A673 (cell line): Measurements from ENCODE around the gene ATP5F1E. TPM values are rescaled to one million over a fixed set of nuclear protein-coding genes. Genes with fewer than 3 reads are reported as not detected.
"Not testable (repeated sequence)": the region's sequence is repeated elsewhere in the genome, so short reads cannot be mapped to it uniquely, and the experiment has no call there.

Source experiments
- BruUV-seq: library from RNA; stranded (reverse); fragments of 400-500 nt; replicated peaks from 2 replicates; lab custom pipeline; 2021; lab: Mats Ljungman, UMichigan
- CTCF ChIA-PET: fragments of 300-600 bp; sonication (Branson Sonifier 250); formaldehyde crosslinking; loops from one replicate; lab custom pipeline; 2022; ENCODE audit warnings: antibody characterized with exemption; lab: Charles Lee
- POLR2A ChIA-PET: fragments of 300-600 bp; sonication (Branson Sonifier 250); formaldehyde crosslinking; loops from one replicate; lab custom pipeline; 2022; ENCODE audit warnings: antibody characterized with exemption; ENCODE audit not compliant: low non-redundant PET; lab: Charles Lee
- DNase-seq: peaks from one replicate; pipeline ENCODE4 v3.0.0-alpha.2; 2015; ENCODE audit warnings: low spot score
- H3K27ac ChIP-seq: fragments of 200-600 bp; sonication (generic); 2 replicates; pipeline ENCODE4 v1.5.1; 2016; ENCODE audit warnings: mixed run types, low read depth, mild to moderate bottlenecking, mixed read lengths, antibody characterized with exemption, low read length; ENCODE audit not compliant: poor library complexity, severe bottlenecking
- H3K27me3 ChIP-seq: fragments of 200-600 bp; sonication (generic); replicated peaks from 2 replicates; pipeline ENCODE4 v1.6.1; 2017; ENCODE audit warnings: mixed run types, low read depth, mild to moderate bottlenecking, mixed read lengths, antibody characterized with exemption, low read length; ENCODE audit not compliant: insufficient read depth, poor library complexity
- H3K36me3 ChIP-seq: fragments of 200-600 bp; sonication (generic); 2 replicates; pipeline ENCODE4 v1.6.1; 2016; ENCODE audit warnings: mixed run types, mild to moderate bottlenecking, mixed read lengths, antibody characterized with exemption, low read length; ENCODE audit not compliant: insufficient read depth, poor library complexity, severe bottlenecking
- H3K4me1 ChIP-seq: fragments of 200-600 bp; sonication (generic); 2 replicates; pipeline ENCODE4 v1.6.1; 2017; ENCODE audit warnings: mixed run types, mild to moderate bottlenecking, mixed read lengths, antibody characterized with exemption, low read length; ENCODE audit not compliant: insufficient read depth, poor library complexity, severe bottlenecking
- H3K4me3 ChIP-seq: fragments of 200-600 bp; sonication (generic); 2 replicates; pipeline ENCODE4 v1.5.1; 2016; ENCODE audit warnings: low read depth, mixed run types, mild to moderate bottlenecking, mixed read lengths, low read length; ENCODE audit not compliant: poor library complexity, severe bottlenecking
- H3K9me3 ChIP-seq: fragments of 200-600 bp; sonication (generic); 2 replicates; pipeline ENCODE4 v1.6.1; 2016; ENCODE audit warnings: mixed run types, low read depth, mild to moderate bottlenecking, mixed read lengths, antibody characterized with exemption, low read length; ENCODE audit not compliant: poor library complexity, severe bottlenecking
- EZH2 ChIP-seq: fragments of 200-600 bp; sonication (generic); IDR thresholded peaks from 2 replicates; pipeline ENCODE4 v1.6.1; 2017; ENCODE audit warnings: borderline replicate concordance, low read depth, mild to moderate bottlenecking, mixed read lengths, antibody characterized with exemption, low read length; ENCODE audit not compliant: poor library complexity, severe bottlenecking
- intact Hi-C: fragments of 100-400 bp; cut with micrococcal nuclease; formaldehyde crosslinking; loops from one replicate; pipeline ENCODE4 v1.10.0; 2022; ENCODE audit not compliant: unreplicated experiment
- total RNA-seq: library from RNA; stranded (reverse); gene quantifications from 2 replicates; pipeline ENCODE4 v1.2.3, GENCODE V29; 2021
- TF ChIP-seq, protein P1 (sequence below): fragments of 300-800, 200-600 bp; sonication (generic); conservative IDR thresholded peaks from 2 replicates; pipeline ENCODE4 v1.5.1; 2017; ENCODE audit warnings: low read depth, mild to moderate bottlenecking, antibody characterized with exemption, low read length, moderate library complexity, mixed read lengths

Gene ATP5F1E
- total RNA-seq, 1 experiment from 2014 or later: 76.8 TPM

DNA sequence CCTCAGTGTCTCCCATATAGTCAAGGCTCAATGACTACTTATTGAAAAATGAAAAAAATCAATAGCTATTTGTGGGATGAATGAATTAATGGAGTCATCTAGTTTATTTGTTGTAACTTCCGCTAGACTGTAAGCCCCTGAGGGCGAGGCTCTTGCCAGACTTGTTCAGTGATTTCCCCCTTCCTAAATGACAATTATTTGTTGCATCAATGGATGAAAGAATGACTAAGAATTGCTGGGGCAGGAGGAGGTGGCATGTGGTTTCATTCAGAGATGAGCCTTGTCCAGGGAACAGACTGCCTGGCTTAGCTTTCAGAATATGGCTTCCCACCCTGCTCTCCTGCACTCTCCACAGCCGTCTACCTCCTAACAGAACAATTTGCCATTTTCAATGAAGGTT, 11.6 kb upstream of the ATP5F1E start:
- H3K4me3 ChIP-seq: no peak overlapping the region
- no peaks in the 10 kb centered on the region for H3K36me3 ChIP-seq
- no peak for TF ChIP-seq EZH2
- TF ChIP-seq, protein P1, sequence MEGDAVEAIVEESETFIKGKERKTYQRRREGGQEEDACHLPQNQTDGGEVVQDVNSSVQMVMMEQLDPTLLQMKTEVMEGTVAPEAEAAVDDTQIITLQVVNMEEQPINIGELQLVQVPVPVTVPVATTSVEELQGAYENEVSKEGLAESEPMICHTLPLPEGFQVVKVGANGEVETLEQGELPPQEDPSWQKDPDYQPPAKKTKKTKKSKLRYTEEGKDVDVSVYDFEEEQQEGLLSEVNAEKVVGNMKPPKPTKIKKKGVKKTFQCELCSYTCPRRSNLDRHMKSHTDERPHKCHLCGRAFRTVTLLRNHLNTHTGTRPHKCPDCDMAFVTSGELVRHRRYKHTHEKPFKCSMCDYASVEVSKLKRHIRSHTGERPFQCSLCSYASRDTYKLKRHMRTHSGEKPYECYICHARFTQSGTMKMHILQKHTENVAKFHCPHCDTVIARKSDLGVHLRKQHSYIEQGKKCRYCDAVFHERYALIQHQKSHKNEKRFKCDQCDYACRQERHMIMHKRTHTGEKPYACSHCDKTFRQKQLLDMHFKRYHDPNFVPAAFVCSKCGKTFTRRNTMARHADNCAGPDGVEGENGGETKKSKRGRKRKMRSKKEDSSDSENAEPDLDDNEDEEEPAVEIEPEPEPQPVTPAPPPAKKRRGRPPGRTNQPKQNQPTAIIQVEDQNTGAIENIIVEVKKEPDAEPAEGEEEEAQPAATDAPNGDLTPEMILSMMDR: no peak
- H3K4me1 ChIP-seq: peaks cover 4% of the 10 kb centered on the region
- ChIA-PET CTCF (no interaction called here), POLR2A (no interaction called here)
- H3K27ac ChIP-seq: no peak overlapping the region
- H3K27me3 ChIP-seq: no peaks in the 10 kb centered on the region
- intact Hi-C loops: no loop called here
- no peak for DNase-seq
- no TSS peak for BruUV-seq
- H3K9me3 ChIP-seq: no peaks in the 10 kb centered on the region

DNA sequence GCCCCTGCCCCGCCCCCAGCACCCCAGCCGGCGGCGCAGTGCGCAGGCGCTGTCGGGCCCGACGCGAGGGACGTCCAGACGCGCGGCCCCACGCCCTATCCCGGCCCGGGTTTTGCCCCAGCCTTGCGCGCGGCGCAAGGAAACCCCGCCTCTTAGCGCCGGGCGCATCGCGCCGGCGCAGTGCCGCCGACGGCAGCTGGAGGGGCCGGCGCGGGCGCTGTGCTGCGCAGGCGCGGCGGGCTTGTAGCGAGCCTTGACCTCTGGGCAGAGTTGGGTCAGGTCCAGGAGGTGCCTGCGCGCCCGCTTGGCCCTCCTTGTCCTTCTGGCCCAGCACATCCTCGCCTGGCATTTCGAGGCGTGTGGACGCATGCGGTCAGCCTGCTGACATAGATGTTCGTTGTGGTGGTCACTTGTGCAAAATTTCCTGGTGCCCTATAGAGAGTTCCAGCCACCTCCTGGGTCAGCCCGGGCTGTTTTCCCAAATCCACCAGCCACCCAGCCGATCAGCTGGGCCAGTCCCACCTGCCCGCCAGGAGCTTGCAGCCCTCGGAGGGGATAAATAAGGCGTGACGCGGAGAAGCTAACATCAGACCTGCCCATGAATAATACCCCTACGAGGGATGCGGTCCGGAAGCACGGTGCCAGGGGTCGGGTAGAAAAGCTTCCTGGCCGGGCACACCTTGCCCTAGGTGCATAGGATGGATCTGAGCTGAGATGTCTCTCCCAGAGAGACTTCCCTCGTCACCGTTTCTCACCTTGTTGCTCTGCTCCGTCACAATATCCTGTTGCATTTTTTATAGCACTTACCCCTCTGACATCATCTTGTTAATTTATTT, 10.9 kb upstream of the ATP5F1E start:
- peak overlapping the region; percentile 79 for H3K27ac ChIP-seq
- TF ChIP-seq, protein P1: no peak
- TF ChIP-seq EZH2: no peak
- no TSS peak for BruUV-seq

DNA sequence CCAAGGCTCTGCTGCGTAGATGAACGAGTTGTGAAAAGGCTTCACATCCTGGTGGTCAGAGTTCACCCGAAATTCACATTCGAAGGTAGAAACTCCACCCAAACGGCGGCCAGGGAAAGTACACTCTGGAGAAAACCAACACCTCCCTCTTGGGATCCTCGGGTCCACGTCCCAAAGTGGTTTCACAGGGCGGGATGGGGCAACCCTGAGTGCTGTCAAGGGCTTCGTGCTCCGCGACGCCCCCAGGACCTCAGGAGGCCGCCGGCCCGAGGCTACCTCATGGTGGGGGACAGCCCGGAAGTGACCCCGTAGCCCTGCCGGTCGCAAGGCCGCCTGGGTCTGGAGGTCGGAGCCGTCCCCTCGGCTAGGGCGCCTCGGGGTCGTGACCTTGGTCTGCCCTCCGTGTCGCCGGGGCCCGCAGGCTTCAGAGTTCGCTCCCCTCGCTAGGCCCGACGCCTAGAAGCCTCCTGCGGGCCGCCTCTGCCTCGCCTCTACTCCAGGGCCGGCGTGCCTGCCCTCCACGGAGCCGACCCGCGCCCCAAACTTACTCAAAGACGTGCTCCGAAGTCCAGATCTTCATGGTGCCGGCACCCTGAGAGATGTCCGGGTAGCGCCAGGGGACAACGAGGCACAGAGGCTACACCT, 10.1 kb upstream of the ATP5F1E start, which contains the start of gene PRELID3B:
Gene PRELID3B (minus strand): TSS at position 636 of the 645 bp plus-strand sequence. CDS start 56 bp downstream, at position 580.
- no peaks in the 10 kb centered on the region for H3K27me3 ChIP-seq
- no TSS peak for BruUV-seq
- peak; percentile 33 for DNase-seq
- no peaks in the 10 kb centered on the region for H3K9me3 ChIP-seq
- peak within 1 kb of the TSS; percentile 79 for H3K27ac ChIP-seq
- peaks cover 4% of the 10 kb centered on the region for H3K4me1 ChIP-seq
- H3K4me3 ChIP-seq: peak within 1 kb of the TSS; percentile 80
- CTCF ChIA-PET: no interaction called here
- TF ChIP-seq EZH2: no peak
- TF ChIP-seq, protein P1: no peak
- intact Hi-C loops: no loop called here
- peaks cover 12% of the 10 kb centered on the region for H3K36me3 ChIP-seq
- POLR2A ChIA-PET: no interaction called here

More for the DNA sequence above, 10.9 kb upstream of the ATP5F1E start:
- Histone ChIP-seq H3K9me3 (no peaks in the 10 kb centered on the region), H3K4me1 (peaks cover 4% of the 10 kb centered on the region), H3K36me3 (peaks cover 5% of the 10 kb centered on the region), H3K27me3 (no peaks in the 10 kb centered on the region), H3K4me3 (peak overlapping the region; percentile 80)
- CTCF ChIA-PET: no interaction called here
- intact Hi-C loops: no loop called here
- DNase-seq: peak; percentile 94
- POLR2A ChIA-PET: no interaction called here

DNA sequence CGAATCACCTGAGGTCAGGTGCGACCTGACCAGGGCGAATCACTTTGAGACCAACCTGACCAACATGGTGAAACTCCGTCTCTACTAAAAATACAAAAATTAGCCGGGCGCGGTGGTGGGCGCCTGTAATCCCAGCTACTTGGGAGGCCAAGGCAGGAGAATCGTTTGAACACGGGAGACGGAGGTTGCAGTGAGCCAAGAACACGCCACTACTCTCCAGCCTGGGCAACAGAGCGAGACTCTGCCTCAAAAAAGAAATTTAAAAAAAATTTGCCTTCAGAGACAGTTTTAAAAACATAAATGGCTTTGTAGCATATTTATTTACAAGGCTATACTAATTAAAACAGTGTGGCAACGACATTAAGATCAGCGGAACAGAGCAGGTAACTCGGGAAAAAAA, 9.4 kb upstream of the ATP5F1E start:
- H3K4me3 ChIP-seq: peak overlapping the region; percentile 80
- intact Hi-C loops, H3K4me1 ChIP-seq, H3K27me3 ChIP-seq, H3K9me3 ChIP-seq, CTCF ChIA-PET, DNase-seq, POLR2A ChIA-PET: not testable (repeated sequence)
- H3K36me3 ChIP-seq: peaks cover 19% of the 10 kb centered on the region
- TSS peak; percentile 26 for BruUV-seq
- peak overlapping the region; percentile 79 for H3K27ac ChIP-seq
